ENCODE data around the gene FAM228A. TPM values are rescaled to one million over a fixed set of nuclear protein-coding genes. Genes with fewer than 3 reads are reported as not detected.

Gene FAM228A
- total and polyA plus RNA-seq, 2 of the 4 experiments (the other 2 are of a cell fraction): not detected

GRCh38 chr2:24221343-24222050, 46.6 kb downstream of the FAM228A start:
- intact Hi-C loops (cut with micrococcal nuclease) (no loop called here), in situ Hi-C loops (cut with MboI; ENCODE audit: low sequenced_read_pairs) (no loop called here), dilution Hi-C loops (cut with HindIII; ENCODE audit: low sequenced_read_pairs, unreplicated experiment) (no loop called here)
- H2BK15ac ChIP-seq (ENCODE audit: low read depth, low read length): no peak overlapping the region
- no peak overlapping the region for H4K5ac ChIP-seq (ENCODE audit: low read depth, low read length)
- no peaks in the 10 kb centered on the region for H3K79me1 ChIP-seq (ENCODE audit: low read depth in 1 of 2, low read length in 2 of 2)
- H2BK20ac ChIP-seq (ENCODE audit: low read depth, low read length): no peak overlapping the region
- H2AK5ac ChIP-seq (ENCODE audit: low read depth, low read length): no peak overlapping the region
- H2BK5ac ChIP-seq (ENCODE audit: low read depth, low read length, poor library complexity, severe bottlenecking): no peak overlapping the region
- WGBS, 2 experiments (ENCODE audit: extremely low coverage in 2 of 2, insufficient read length in 1 of 2): no CpG with 5 or more reads among the region's 6 CpGs
- H3K27ac ChIP-seq (ENCODE audit: insufficient read depth, low read length): no peak overlapping the region
- H3K23ac ChIP-seq (ENCODE audit: low read depth, low read length): no peak overlapping the region
- H2BK120ac ChIP-seq (ENCODE audit: low read depth, low read length): no peak overlapping the region
- no peak overlapping the region for H3K4me2 ChIP-seq (ENCODE audit: low read depth, low read length)
- no peak for ATAC-seq (ENCODE audit: low read depth)
- no peak overlapping the region for H2AK9ac ChIP-seq (replicated peaks; ENCODE audit: low read depth, low read length, poor library complexity)
- no peak for DNase-seq
- H3K27me3 ChIP-seq (ENCODE audit: control insufficient read depth, insufficient read depth, low read length): no peaks in the 10 kb centered on the region
- H3K9ac ChIP-seq (ENCODE audit: low read depth, low read length): no peak overlapping the region
- peaks cover 10% of the 10 kb centered on the region for H3K36me3 ChIP-seq (ENCODE audit: control insufficient read depth, insufficient read depth, low read length)
- H3K4ac ChIP-seq (ENCODE audit: low read depth, low read length): no peak overlapping the region
- H3K56ac ChIP-seq (ENCODE audit: extremely low read depth, insufficient read depth, low read length): no peak overlapping the region
- ChIA-PET POLR2A (ENCODE audit: unreplicated experiment) (no interaction called here), CTCF (interaction anchor here (0.5 kb wide), 1 partner anchor 19 kb away, joined by 3 read pairs; no protein-coding TSS in a partner anchor)
- no peak overlapping the region for H3K4me3 ChIP-seq (ENCODE audit: insufficient read depth, low read depth, low read length)
- H2AFZ ChIP-seq (replicated peaks; ENCODE audit: low read length, poor library complexity): no peak overlapping the region
- H3K18ac ChIP-seq (ENCODE audit: low read depth, low read length): no peak overlapping the region
- peaks cover 7% of the 10 kb centered on the region; the same call in 1 of the 2 replicates for H3K9me1 ChIP-seq (ENCODE audit: insufficient read depth, low read length)
- no peak overlapping the region for H4K8ac ChIP-seq (ENCODE audit: low read depth in 2 of 2, low read length in 2 of 2)
- no peaks in the 10 kb centered on the region for H4K20me1 ChIP-seq (ENCODE audit: insufficient read depth, low read length)
- H4K91ac ChIP-seq (ENCODE audit: insufficient read depth, low read depth, low read length): no peak overlapping the region
- no peaks in the 10 kb centered on the region for H3K9me3 ChIP-seq (ENCODE audit: control insufficient read depth, insufficient read depth, low read length)
- no peak overlapping the region for H3K14ac ChIP-seq (replicated peaks; ENCODE audit: low read depth, low read length)
- TF ChIP-seq CTCF (conservative IDR thresholded peaks at IDR 0.05; ENCODE audit: low read depth, low read length): no peak
- BruUV-seq (replicated peaks): no TSS peak
- peaks cover 2% of the 10 kb centered on the region; the same call in 1 of the 2 replicates for H3K4me1 ChIP-seq (ENCODE audit: control insufficient read depth, insufficient read depth, low read length)
